ENCODE data around the gene PEAR1.

DNA sequence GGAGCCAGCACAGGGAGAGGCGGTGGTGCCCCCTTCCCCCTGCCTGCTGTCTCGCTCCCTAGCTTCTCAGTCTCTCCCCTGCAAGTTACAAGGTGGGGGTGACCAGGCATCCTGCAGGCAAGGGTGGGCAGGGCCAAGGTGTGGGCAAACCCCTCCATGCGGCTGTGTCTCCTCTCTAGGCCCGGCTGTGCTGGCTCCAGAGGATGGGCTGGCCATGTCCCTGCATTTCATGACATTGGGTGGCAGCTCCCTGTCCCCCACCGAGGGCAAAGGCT, 18.2 kb upstream of the PEAR1 start:
- TF ChIP-seq EP300 (IDR thresholded peaks at IDR 0.05) (no peak), POLR2A (IDR thresholded peaks at IDR 0.05; ENCODE audit: low read length) (no peak), RAD21 (conservative IDR thresholded peaks at IDR 0.05 in 1 of 2, IDR thresholded peaks at IDR 0.05 in 1 of 2) (no peak)
- TF ChIP-seq, protein P1, sequence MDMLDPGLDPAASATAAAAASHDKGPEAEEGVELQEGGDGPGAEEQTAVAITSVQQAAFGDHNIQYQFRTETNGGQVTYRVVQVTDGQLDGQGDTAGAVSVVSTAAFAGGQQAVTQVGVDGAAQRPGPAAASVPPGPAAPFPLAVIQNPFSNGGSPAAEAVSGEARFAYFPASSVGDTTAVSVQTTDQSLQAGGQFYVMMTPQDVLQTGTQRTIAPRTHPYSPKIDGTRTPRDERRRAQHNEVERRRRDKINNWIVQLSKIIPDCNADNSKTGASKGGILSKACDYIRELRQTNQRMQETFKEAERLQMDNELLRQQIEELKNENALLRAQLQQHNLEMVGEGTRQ (IDR thresholded peaks at IDR 0.05): no peak

All from A549 (cell line).